HL-60 (cell line): ENCODE results near the gene ZNF580.

Experiments used
- CTCF ChIP-seq: IDR thresholded peaks from one replicate; pipeline ENCODE4 v1.5.1; 2011; ENCODE audit warnings: low read length, control low read depth, inconsistent platforms; ENCODE audit not compliant: insufficient read depth
- GABPA ChIP-seq: IDR thresholded peaks from 2 replicates; pipeline ENCODE4 v1.6.1; 2012; ENCODE audit warnings: low read depth
- POLR2AphosphoS5 ChIP-seq: IDR thresholded peaks from 2 replicates; pipeline ENCODE4 v1.6.1; 2012; ENCODE audit warnings: low read depth
- REST ChIP-seq: IDR thresholded peaks from 2 replicates; pipeline ENCODE4 v1.6.1; 2012; ENCODE audit warnings: low read depth; ENCODE audit not compliant: insufficient replicate concordance

- TF ChIP-seq POLR2AphosphoS5 (no peak), REST (no peak), CTCF (no peak), GABPA (no peak)
These were observed 3.0 kb downstream of the ZNF580 start for GRCh38 chr19:55643887-55644176.
